GM12873 (cell line): ENCODE measurements around the gene MRM3.
A peak's percentile ranks its signal among the peaks of the same experiment; 100 is the strongest.

ENCODE experiments used
- CTCF ChIP-seq: IDR thresholded peaks from 2 replicates; pipeline ENCODE4 v1.5.1; 2012; ENCODE audit warnings: low read depth, mild to moderate bottlenecking, moderate library complexity, low read length, control low read depth; ENCODE audit not compliant: insufficient read depth; ENCODE audit errors: missing control alignments

MRM3 gene

GRCh38 chr17:791829-792228, 9.7 kb downstream of the MRM3 start:
- no peak for TF ChIP-seq CTCF

- TF ChIP-seq CTCF, result no peak
These were observed 10.1 kb downstream of the MRM3 start for GRCh38 chr17:792277-792676.

- peak; percentile 51 for TF ChIP-seq CTCF
These were observed 12.7 kb downstream of the MRM3 start for GRCh38 chr17:794876-795275.

DNA sequence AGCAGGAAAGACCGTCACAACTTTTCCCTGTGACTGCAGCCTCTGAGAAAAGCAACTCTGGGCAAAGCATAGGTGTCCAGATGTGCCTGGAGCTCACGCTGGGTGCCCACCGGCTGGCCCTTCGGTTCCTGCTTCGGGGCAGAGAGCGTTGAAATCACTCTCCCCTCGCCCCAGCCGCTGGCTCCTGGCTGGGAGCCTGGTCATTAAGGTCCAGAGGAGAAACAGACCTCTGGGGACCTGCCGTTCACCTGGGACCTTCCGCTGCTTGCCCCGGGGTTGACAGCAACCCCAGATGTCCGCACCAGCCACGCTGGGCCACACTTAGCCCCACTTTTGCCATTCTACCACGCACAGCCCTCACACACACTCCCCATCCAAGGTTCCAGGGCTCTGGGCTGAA, 13.1 kb downstream of the MRM3 start:
- no peak for TF ChIP-seq CTCF

GRCh38 chr17:795721-796120, 13.6 kb downstream of the MRM3 start:
- no peak for TF ChIP-seq CTCF

DNA sequence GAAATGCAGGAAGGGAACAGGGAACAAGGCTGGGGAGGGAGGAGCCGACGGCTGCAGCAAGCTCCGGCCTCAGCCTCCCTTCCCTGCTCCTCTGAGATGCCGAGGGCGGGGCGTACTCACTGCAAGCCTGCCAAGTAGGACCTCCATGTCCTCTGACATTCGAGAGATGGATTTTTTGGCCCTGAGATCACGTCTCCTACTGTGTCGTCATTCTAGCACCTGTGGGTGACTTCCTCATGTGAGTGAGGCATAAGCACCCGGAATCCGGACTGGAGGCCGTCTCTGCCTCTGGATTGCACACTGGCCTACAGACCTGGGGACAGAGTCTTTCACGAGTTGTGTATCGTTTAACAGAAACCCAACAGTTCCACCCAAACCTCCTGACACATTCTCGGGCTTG, 14.5 kb downstream of the MRM3 start:
- no peak for TF ChIP-seq CTCF

DNA sequence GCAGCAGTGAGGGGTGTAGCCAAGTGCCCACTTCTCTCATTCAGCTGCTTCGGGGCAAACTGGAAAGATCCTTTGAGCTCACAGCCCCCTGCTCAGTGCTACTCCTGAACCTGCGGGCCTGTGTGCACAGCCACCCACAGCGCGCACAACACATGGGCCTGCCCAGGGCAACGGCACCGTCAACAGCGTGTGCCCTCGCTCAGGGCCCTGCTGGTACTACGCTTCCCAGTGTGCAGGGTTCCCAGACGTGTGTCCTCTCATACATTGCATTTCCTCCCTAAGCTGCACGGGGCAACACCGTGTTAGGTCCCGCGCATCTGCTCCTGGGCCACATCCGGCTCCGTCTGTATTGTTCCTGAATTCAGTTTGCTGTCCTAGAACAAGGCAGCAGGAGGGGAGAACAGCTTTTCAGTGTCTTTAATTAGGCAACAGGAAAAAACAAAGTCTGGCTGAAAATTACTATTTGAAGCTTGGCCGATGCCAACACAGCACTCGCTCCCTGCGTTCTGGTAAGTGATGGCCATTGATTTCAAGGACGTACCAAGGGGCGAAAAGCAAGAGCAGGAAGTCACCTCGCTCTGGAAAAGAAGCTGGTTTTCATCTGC, 15.2 kb downstream of the MRM3 start:
- TF ChIP-seq CTCF, result no peak
